Neural cell (in vitro differentiated cells): ENCODE data around the gene PWWP2A.

ENCODE experiments used
- TAF1 ChIP-seq: IDR thresholded peaks from 2 replicates; pipeline ENCODE4 v1.6.1; 2012; ENCODE audit warnings: low read depth
- TF ChIP-seq, protein P1 (sequence below): fragments of 450-650 bp; IDR thresholded peaks from 2 replicates; pipeline ENCODE4 v1.5.1; 2014; ENCODE audit warnings: antibody characterized with exemption, mild to moderate bottlenecking, moderate library complexity; ENCODE audit not compliant: poor library complexity, severe bottlenecking

DNA sequence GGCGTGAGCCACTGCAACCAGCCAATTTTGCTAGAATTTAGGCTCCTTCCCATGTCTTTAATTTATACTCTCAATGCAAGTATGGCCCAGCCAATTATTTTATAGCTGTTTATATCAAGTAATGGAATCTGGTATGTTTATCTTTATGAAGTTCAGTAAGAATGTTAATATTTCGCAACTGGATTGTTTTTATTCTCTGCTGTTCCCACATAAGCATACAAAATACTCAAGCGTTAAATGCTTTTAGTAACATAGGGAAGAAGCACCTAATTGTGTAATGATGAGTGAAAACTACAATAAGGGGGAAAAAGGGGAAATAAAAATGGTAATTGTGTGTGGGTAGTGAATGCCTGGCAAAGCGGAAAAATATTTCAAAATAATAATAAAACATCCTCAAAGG lies 21.3 kb downstream of the PWWP2A start:
- TF ChIP-seq, protein P1, sequence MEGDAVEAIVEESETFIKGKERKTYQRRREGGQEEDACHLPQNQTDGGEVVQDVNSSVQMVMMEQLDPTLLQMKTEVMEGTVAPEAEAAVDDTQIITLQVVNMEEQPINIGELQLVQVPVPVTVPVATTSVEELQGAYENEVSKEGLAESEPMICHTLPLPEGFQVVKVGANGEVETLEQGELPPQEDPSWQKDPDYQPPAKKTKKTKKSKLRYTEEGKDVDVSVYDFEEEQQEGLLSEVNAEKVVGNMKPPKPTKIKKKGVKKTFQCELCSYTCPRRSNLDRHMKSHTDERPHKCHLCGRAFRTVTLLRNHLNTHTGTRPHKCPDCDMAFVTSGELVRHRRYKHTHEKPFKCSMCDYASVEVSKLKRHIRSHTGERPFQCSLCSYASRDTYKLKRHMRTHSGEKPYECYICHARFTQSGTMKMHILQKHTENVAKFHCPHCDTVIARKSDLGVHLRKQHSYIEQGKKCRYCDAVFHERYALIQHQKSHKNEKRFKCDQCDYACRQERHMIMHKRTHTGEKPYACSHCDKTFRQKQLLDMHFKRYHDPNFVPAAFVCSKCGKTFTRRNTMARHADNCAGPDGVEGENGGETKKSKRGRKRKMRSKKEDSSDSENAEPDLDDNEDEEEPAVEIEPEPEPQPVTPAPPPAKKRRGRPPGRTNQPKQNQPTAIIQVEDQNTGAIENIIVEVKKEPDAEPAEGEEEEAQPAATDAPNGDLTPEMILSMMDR, result no peak
- no peak for TF ChIP-seq TAF1
